HG02852 (cell line): ENCODE results near the gene BANF2.
"Not testable (repeated sequence)": the region's sequence is repeated elsewhere in the genome, so short reads cannot be mapped to it uniquely, and the experiment has no call there.

Experiments used
- ATAC-seq: cut with Tn5 transposase; IDR thresholded peaks from one replicate; pipeline ENCODE4 v1.9.1; 2021; ENCODE audit warnings: mild to moderate bottlenecking, moderate library complexity; ENCODE audit not compliant: unreplicated experiment

The BANF2 gene

GRCh38 chr20:17699931-17700351, at the start of gene BANF2:
BANF2 (plus strand) TSS chr20:17699966; CDS start chr20:17725026, 25,060 bp downstream.
- no peak for ATAC-seq

GRCh38 chr20:17650301-17651128, 49.3 kb upstream of the BANF2 start:
- ATAC-seq, result no peak

DNA sequence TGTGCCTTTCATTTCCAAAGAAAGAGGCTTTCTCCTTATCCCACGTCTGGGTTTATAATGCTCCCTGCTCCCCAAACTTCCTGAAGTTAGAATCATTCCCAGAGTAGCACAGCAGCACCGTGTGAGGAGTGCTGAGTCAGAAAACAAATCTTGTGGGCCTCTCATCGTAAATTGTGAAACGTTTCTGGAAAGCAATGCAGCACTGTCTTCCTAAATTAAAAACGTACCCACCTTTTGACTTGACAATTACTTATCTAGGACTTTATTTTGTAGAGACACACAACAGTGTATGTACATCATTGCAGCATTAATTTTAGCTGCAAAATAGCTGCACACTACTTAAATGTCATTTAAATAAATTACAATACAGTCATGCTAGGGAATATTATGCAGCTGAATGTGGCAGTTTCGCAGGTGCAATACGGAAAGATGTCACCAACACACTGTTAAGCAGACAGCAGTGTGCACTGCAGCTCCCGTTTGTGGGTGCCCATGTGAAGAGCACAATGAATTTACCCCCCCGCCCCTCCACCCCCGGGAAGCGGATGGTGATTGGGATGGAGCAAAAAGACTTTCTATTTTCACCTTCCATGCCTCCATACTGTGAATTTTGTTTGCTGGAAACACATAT, 48.5 kb upstream of the BANF2 start:
- no peak for ATAC-seq

DNA sequence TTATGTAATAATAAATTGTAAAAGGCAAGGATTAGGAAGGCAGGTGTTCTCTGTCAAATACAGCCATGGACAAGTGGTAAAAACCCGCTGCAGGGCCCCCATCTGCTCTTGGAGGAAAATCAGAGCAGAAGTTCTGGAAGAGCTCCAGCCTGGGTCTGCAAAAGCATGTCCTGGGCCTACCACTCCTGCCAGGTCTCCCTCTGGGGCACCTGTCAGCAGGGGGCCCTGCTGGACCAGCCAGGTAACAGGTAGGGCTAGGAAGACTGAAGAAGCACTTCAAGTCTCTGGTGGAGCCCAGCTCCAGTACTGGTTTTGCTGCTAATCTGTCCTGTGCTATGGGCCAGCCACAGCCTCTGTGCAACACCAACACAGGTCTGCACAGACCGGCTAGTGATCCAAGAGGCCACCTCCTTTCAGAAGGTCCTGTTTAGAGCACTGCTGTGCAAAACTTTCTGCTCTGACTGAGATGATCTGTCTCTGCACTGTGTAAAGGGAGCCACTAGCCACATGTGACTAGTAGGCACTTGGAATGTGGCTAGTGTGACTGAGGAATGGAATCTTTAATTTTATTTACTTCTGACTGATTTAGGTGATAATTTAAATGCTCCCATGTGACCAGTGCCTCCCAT, 47.9 kb upstream of the BANF2 start:
- no peak for ATAC-seq

GRCh38 chr20:17652411-17652810, 47.4 kb upstream of the BANF2 start:
- no peak for ATAC-seq

GRCh38 chr20:17653835-17654648, 45.7 kb upstream of the BANF2 start:
- ATAC-seq, result no peak

DNA sequence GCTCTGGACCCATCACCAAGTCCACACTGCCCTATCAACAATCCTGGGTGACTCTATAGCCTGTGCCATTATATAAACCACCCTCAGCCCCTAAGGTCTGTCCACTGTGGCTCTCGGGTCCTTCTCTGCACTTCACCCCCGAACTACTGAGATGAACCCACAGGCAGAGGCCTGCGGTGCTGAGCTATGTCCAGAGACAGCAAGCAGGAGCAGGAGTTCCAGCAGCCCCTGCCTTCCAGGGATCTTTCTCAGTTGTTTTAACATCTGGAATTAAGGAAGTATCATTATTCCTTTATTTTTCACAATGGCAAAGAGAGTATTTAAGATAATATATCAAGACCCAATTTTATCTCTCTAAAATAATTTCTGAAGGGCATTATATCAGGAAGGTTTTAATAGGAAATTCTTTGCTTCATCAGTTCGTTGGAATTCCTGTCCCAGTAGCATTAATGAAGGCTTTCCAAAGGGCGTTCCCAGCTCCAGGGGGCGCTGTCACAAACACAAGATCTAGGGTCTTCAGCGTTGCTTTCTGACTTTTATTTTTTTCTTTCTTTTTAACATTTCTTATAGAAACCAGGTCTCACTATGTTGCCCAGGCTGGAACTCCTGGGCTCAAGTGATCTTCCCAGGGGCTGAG, 45.0 kb upstream of the BANF2 start:
- ATAC-seq, result no peak

DNA sequence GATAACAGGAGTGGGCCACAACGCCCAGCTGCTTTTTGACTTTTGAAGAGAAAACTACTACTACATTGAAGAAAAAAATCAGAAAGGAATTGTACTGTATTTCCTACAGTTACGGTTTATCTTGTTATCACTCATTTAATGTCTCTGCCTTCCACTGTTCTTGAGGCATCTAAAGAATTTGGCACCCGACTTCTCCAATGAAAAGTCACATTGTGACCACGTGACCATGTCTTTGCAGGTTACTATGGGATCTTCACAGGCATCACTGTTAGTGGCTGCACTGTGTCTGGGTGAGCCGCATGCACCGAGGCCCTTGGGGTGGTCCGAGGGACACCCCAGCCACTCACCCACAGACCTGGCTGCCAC, 44.5 kb upstream of the BANF2 start:
- ATAC-seq, result no peak

DNA sequence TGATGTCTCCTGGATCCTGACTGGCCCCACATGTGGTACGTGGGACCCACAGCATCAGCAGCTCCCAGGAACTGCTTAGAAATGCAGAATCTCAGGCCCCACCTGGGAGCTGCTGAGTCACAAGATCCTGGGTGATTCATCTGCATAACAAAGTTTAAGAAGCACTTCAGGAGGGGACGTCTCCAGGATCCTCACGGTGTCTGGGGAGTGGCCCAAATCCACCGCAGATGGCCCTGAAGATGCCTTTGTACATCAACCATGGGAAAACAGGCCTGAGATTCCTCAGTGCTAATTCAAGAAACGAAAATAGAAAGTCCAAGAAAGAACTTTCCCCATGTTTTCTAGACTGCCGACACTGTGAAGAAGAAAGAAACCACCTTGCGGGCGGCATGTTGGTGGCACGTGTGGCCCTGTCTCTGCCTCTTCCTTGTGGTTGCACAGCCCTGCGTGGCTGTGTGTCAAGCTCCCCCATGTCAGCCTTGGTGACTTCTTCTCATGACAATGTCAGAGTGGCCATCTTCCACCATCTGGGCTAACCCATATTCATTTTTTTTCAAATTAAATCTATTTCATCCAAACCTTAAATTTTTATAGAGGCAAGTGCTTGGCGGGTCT, 43.8 kb upstream of the BANF2 start:
- no peak for ATAC-seq

DNA sequence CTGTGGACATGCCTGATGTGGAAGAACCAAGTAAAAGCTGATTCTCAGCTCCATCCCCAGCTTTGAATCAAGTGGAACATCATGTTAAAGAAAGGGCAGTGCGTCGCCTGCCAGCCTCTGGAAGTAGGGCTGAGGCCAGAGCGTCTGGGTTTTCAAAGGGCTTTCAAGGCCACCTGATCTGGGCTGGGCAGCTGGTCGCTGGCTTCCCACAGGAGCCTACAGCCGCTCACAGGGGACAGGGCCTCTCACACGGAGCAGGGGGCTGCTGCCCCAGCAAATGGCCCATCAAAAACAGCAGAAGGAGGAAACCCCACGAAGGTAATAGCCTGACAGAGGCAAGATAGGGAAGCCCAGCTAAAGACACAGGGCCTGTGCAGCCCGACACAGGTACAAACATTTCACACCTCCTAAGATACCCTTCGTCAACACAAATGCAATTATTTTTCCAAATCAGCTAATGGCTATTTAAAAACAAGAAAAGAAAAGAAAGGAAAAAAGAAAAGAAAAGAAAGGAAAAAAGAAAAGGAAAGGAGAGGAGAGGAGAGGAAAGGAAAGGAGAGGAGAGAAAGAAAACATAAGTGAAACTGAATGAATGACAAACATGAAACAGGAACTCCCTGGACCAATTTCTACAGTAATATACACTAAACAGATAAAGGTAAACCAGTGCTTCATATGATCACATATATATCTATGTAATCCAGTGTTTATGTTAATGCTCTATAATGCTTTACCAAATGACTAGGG, 42.5 kb upstream of the BANF2 start:
- ATAC-seq, result no peak

DNA sequence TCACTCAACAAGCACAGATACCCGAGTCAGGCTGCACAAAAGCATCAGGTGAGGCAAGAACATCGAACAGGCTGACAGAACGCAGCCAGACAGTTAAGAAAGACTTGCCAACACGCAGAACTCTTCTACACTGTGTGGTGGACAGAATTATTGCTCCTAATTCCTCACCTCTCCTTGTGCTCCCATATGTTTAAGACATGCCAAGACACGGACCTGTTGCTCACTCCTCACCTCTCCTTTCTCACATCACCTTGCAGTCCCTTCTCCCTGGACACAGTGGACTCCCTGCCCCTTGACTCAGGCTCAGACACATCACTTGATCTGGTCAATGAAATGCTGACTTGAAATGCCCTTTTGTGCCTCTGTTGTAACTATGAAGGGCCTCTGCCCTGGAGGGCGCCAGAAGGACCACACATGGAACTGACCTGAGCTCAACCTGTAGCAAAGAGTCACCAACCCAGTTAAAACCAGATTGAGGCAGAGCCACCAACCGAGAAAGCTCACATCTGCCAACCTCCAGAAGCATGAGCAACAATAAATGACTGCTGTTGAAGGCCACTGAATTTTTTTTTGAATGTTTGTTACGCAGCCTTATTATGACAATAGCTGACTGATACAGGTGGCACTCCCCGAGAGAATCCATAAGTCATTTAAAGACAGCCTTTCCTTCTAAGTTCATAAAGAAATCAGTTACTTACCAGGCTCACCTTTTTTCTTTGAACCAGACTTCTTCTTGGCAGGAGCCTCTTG, 41.7 kb upstream of the BANF2 start:
- ATAC-seq, result no peak

- no peak for ATAC-seq
These were observed 41.1 kb upstream of the BANF2 start for GRCh38 chr20:17658648-17658993.

- not testable (repeated sequence) for ATAC-seq
These were observed 40.4 kb upstream of the BANF2 start for GRCh38 chr20:17659344-17659743.

GRCh38 chr20:17659801-17660200, 40.0 kb upstream of the BANF2 start:
- ATAC-seq, result no peak

GRCh38 chr20:17660667-17661066, 39.1 kb upstream of the BANF2 start:
- ATAC-seq, result no peak

- ATAC-seq, result no peak
These were observed 38.5 kb upstream of the BANF2 start for GRCh38 chr20:17661121-17661744.

DNA sequence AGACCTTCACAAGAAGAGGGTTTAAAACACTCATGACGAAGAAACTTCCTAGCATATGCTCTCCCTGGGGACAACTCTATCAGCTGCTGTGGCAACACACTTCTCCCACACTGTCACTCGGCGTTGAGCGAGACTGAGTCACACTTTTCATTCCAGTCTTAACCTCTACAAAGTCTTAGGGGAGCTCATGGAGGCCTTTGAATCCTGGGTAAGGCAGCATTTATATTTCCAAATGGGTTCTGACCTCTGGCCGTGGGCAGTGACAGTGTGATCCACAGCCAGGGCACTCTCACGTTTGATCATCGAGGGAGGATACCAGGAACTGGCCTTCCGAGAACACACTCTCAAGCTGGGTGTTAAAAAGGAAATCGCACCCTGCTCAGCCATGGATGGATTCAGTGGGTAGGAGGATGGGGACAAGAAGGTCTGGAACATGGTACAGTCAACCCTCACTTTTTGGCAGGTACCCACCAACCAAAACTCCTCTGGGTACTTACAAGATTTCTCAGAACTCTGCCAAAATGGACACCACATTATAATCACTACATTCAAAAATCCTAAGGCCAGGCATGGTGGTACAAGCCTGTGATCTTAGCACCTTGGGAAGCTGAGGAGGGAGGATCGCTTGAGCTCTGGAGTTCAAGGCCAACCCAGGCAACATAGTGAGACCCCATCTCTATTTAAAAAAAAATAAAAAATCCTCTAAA, 37.3 kb upstream of the BANF2 start:
- no peak for ATAC-seq

DNA sequence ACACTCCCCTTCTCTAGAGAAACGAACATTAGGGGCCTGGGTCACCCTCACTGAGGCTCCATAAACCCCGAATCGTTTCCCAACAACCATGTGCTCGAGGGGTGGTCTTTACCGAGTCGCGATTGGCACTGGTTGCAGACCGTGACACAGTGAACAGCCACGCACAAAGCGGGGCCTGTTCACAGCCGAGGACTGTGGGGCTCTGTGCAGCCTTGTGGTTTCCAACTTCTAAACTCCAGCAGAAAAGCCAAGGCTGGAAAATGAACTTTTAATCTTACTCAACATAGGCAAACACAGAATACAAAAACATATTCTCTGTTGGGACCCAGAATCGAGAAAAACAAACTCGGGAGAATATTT, 36.7 kb upstream of the BANF2 start:
- ATAC-seq, result no peak
